ENCODE results near the gene TMEM175. TPM values are rescaled to one million over a fixed set of nuclear protein-coding genes. Genes with fewer than 3 reads are reported as not detected.
"Not testable (repeated sequence)": the region's sequence is repeated elsewhere in the genome, so short reads cannot be mapped to it uniquely, and the experiment has no call there.

TMEM175 gene
- total and polyA plus RNA-seq, 5 donors from 2014 or later = 12.1 to 46.0 (median 14.6) TPM

- H3K27me3 ChIP-seq (ENCODE audit: control insufficient read depth, insufficient read depth, low read length) = no peaks in the 10 kb centered on the region
- H3K27ac ChIP-seq (ENCODE audit: insufficient read depth, low read length, poor library complexity, severe bottlenecking) = no peak overlapping the region
- DNase-seq (no peak), ATAC-seq (ENCODE audit: low read depth in 2 of 2) (no peak)
- peaks cover 13% of the 10 kb centered on the region for H3K4me1 ChIP-seq (ENCODE audit: control insufficient read depth, insufficient read depth, low read length, poor library complexity, severe bottlenecking)
- Mint-ChIP-seq H3K4me3 (no peak overlapping the region), H3K9me3 (peaks cover 0 to 5% (median 0%) of the 10 kb centered on the region in 7 donors), H3K36me3 (peaks cover 11% of the 10 kb centered on the region), H3K4me1 (peaks cover 27 to 38% (median 31%) of the 10 kb centered on the region in 4 donors), H3K27me3 (no peaks in the 10 kb centered on the region), H3K27ac (no peak overlapping the region)
- H3K4me3 ChIP-seq (ENCODE audit: low read depth, low read length) = no peak overlapping the region
- H3K9me3 ChIP-seq (ENCODE audit: control insufficient read depth in 2 of 2, low read length in 2 of 2) = peaks cover under 1 to 2% of the 10 kb centered on the region in 2 experiments
- peaks cover 38% of the 10 kb centered on the region for H3K36me3 ChIP-seq (ENCODE audit: control insufficient read depth, insufficient read depth, low read length)
These were observed 19.0 kb upstream of the TMEM175 start for GRCh38 chr4:913280-913618.

DNA sequence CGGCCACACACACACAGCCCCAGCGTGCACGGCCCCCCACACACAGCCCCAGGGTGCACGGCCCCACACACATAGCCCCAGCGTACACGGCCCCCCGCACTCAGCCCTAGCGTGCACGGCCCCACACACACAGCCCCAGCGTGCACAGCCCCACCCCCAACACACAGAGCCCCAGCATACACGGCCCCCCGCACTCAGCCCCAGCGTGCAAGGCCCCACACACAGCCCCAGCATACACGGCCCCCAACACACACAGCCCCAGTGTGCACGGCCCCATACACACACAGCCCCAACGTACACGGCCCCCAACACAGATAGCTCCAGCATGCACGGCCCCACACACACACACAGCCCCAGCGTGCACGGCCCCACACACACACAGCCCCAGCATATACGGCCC, 17.7 kb upstream of the TMEM175 start:
- DNase-seq = no peak
- peaks cover 26% of the 10 kb centered on the region for H3K36me3 ChIP-seq (ENCODE audit: control insufficient read depth, insufficient read depth, low read length)
- peaks cover 3 to 8% of the 10 kb centered on the region in 2 experiments for H3K9me3 ChIP-seq (ENCODE audit: control insufficient read depth in 2 of 2, low read length in 2 of 2)
- H3K9me3 Mint-ChIP-seq = peaks cover 0 to 7% (median under 1%) of the 10 kb centered on the region in 7 donors
- H3K27ac ChIP-seq (ENCODE audit: insufficient read depth, low read length, poor library complexity, severe bottlenecking) = no peak overlapping the region
- peaks cover 13% of the 10 kb centered on the region for H3K36me3 Mint-ChIP-seq
- no peak overlapping the region for H3K4me3 ChIP-seq (ENCODE audit: low read depth, low read length)
- no peak for ATAC-seq (ENCODE audit: low read depth in 2 of 2)
- H3K4me3 Mint-ChIP-seq = no peak overlapping the region
- peaks cover 33 to 46% (median 36%) of the 10 kb centered on the region in 4 donors for H3K4me1 Mint-ChIP-seq
- H3K27ac Mint-ChIP-seq = peak overlapping the region in 1 of 3 donors; percentile 56
- no peaks in the 10 kb centered on the region for H3K27me3 Mint-ChIP-seq
- no peaks in the 10 kb centered on the region for H3K27me3 ChIP-seq (ENCODE audit: control insufficient read depth, insufficient read depth, low read length)
- H3K4me1 ChIP-seq (ENCODE audit: control insufficient read depth, insufficient read depth, low read length, poor library complexity, severe bottlenecking) = peaks cover 13% of the 10 kb centered on the region

DNA sequence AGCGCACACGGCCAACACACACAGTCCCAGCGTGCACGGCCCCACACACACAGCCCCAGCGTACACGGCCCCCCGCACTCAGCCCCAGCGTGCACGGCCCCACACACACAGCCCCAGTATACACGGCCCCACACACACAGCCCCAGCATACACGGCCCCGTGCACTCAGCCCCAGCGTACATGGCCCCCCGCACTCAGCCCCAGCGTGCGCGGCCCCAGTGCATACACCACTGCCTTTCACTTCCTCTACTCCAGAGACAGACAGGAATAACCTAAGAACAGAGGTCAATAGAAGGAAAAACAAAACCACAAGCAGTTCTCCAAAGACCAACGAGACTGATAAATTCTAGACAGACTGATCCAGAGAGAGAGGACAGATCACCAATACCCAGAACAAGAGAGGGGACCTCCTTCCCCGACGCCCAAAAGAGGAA, 17.2 kb upstream of the TMEM175 start:
- Mint-ChIP-seq H3K36me3 (peaks cover 13% of the 10 kb centered on the region), H3K27ac (peak overlapping the region; percentile 56 to 83 (median 75)), H3K9me3 (peaks cover 0 to 7% (median 1%) of the 10 kb centered on the region in 7 donors), H3K4me3 (peak overlapping the region in 3 of 4 donors; percentile 19 to 74 (median 55)), H3K27me3 (no peaks in the 10 kb centered on the region), H3K4me1 (peaks cover 35 to 50% (median 40%) of the 10 kb centered on the region in 4 donors)
- ATAC-seq (ENCODE audit: low read depth in 2 of 2) (peak in 1 of 2 donors; percentile 34), DNase-seq (no peak)
- H3K27me3 ChIP-seq (ENCODE audit: control insufficient read depth, insufficient read depth, low read length) = no peaks in the 10 kb centered on the region
- peaks cover 3 to 8% of the 10 kb centered on the region in 2 experiments for H3K9me3 ChIP-seq (ENCODE audit: control insufficient read depth in 2 of 2, low read length in 2 of 2)
- H3K36me3 ChIP-seq (ENCODE audit: control insufficient read depth, insufficient read depth, low read length) = peaks cover 24% of the 10 kb centered on the region
- H3K27ac ChIP-seq (ENCODE audit: insufficient read depth, low read length, poor library complexity, severe bottlenecking) = no peak overlapping the region
- H3K4me1 ChIP-seq (ENCODE audit: control insufficient read depth, insufficient read depth, low read length, poor library complexity, severe bottlenecking) = peaks cover 13% of the 10 kb centered on the region
- H3K4me3 ChIP-seq (ENCODE audit: low read depth, low read length) = peak overlapping the region; percentile 46

- peaks cover 21% of the 10 kb centered on the region for H3K36me3 ChIP-seq (ENCODE audit: control insufficient read depth, insufficient read depth, low read length)
- DNase-seq (peak in 1 of 3 donors; percentile 25), ATAC-seq (ENCODE audit: low read depth in 2 of 2) (peak in 1 of 2 donors; percentile 60)
- peak overlapping the region; percentile 46 for H3K4me3 ChIP-seq (ENCODE audit: low read depth, low read length)
- H3K4me3 Mint-ChIP-seq = peak overlapping the region; percentile 19 to 74 (median 41)
- peak overlapping the region; percentile 60 to 83 (median 75) for H3K27ac Mint-ChIP-seq
- no peaks in the 10 kb centered on the region for H3K27me3 ChIP-seq (ENCODE audit: control insufficient read depth, insufficient read depth, low read length)
- peaks cover 3 to 8% of the 10 kb centered on the region in 2 experiments for H3K9me3 ChIP-seq (ENCODE audit: control insufficient read depth in 2 of 2, low read length in 2 of 2)
- H3K36me3 Mint-ChIP-seq = peaks cover 13% of the 10 kb centered on the region
- no peaks in the 10 kb centered on the region for H3K27me3 Mint-ChIP-seq
- peaks cover 38 to 51% (median 40%) of the 10 kb centered on the region in 4 donors for H3K4me1 Mint-ChIP-seq
- no peak overlapping the region for H3K27ac ChIP-seq (ENCODE audit: insufficient read depth, low read length, poor library complexity, severe bottlenecking)
- H3K4me1 ChIP-seq (ENCODE audit: control insufficient read depth, insufficient read depth, low read length, poor library complexity, severe bottlenecking) = peaks cover 13% of the 10 kb centered on the region
- H3K9me3 Mint-ChIP-seq = peaks cover 0 to 7% (median 3%) of the 10 kb centered on the region in 7 donors
These were observed 16.7 kb upstream of the TMEM175 start for GRCh38 chr4:915595-915994.

- Histone ChIP-seq H3K27me3 (ENCODE audit: control insufficient read depth, insufficient read depth, low read length) (no peaks in the 10 kb centered on the region), H3K9me3 (ENCODE audit: control insufficient read depth in 2 of 2, low read length in 2 of 2) (peaks cover 3 to 8% of the 10 kb centered on the region in 2 experiments), H3K4me3 (ENCODE audit: low read depth, low read length) (no peak overlapping the region), H3K27ac (ENCODE audit: insufficient read depth, low read length, poor library complexity, severe bottlenecking) (no peak overlapping the region), H3K4me1 (ENCODE audit: control insufficient read depth, insufficient read depth, low read length, poor library complexity, severe bottlenecking) (peaks cover 24% of the 10 kb centered on the region), H3K36me3 (ENCODE audit: control insufficient read depth, insufficient read depth, low read length) (peaks cover 7% of the 10 kb centered on the region)
- H3K27me3 Mint-ChIP-seq = no peaks in the 10 kb centered on the region
- DNase-seq (no peak), ATAC-seq (ENCODE audit: low read depth in 2 of 2) (no peak)
- H3K27ac Mint-ChIP-seq = no peak overlapping the region
- H3K4me3 Mint-ChIP-seq = peak overlapping the region in 3 of 4 donors; percentile 1 to 38 (median 24)
- peaks cover 23% of the 10 kb centered on the region for H3K36me3 Mint-ChIP-seq
- peaks cover 0 to 7% (median 3%) of the 10 kb centered on the region in 7 donors for H3K9me3 Mint-ChIP-seq
- H3K4me1 Mint-ChIP-seq = peaks cover 47 to 68% (median 54%) of the 10 kb centered on the region in 4 donors
These were observed 14.8 kb upstream of the TMEM175 start for GRCh38 chr4:917466-917865.

- no peaks in the 10 kb centered on the region for H3K27me3 ChIP-seq (ENCODE audit: control insufficient read depth, insufficient read depth, low read length)
- no peak for ATAC-seq (ENCODE audit: low read depth in 2 of 2)
- peaks cover 0 to 7% (median 3%) of the 10 kb centered on the region in 7 donors for H3K9me3 Mint-ChIP-seq
- H3K27ac ChIP-seq (ENCODE audit: insufficient read depth, low read length, poor library complexity, severe bottlenecking) = no peak overlapping the region
- H3K36me3 ChIP-seq (ENCODE audit: control insufficient read depth, insufficient read depth, low read length) = peaks cover 3% of the 10 kb centered on the region
- no peaks in the 10 kb centered on the region for H3K27me3 Mint-ChIP-seq
- no peak overlapping the region for H3K4me3 ChIP-seq (ENCODE audit: low read depth, low read length)
- peaks cover 28% of the 10 kb centered on the region for H3K4me1 ChIP-seq (ENCODE audit: control insufficient read depth, insufficient read depth, low read length, poor library complexity, severe bottlenecking)
- no peak for DNase-seq
- peaks cover 52 to 73% (median 60%) of the 10 kb centered on the region in 4 donors for H3K4me1 Mint-ChIP-seq
- H3K4me3 Mint-ChIP-seq = peak overlapping the region in 1 of 4 donors; percentile 35
- peaks cover 3 to 8% of the 10 kb centered on the region in 2 experiments for H3K9me3 ChIP-seq (ENCODE audit: control insufficient read depth in 2 of 2, low read length in 2 of 2)
- no peak overlapping the region for H3K27ac Mint-ChIP-seq
- H3K36me3 Mint-ChIP-seq = peaks cover 21% of the 10 kb centered on the region
These were observed 14.3 kb upstream of the TMEM175 start for GRCh38 chr4:917992-918391.

DNA sequence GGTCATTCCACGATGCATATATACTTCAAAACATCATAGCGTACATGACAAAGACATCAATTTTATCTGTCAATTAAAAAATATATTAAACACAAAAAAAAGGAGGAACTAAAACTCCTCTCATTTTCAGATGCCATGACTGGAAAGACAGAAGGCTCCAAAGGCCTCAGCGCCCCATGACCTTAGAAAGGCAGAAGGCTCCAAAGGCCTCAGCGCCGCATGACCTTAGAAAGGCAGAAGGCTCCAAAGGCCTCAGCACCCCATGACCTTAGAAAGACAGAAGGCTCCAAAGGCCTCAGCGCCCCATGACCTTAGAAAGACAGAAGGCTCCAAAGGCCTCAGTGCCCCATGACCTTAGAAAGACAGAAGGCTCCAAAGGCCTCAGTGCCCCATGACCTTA, 13.7 kb upstream of the TMEM175 start:
- H3K27me3 ChIP-seq (ENCODE audit: control insufficient read depth, insufficient read depth, low read length); H3K27ac Mint-ChIP-seq; H3K27me3 Mint-ChIP-seq; H3K27ac ChIP-seq (ENCODE audit: insufficient read depth, low read length, poor library complexity, severe bottlenecking); H3K4me3 Mint-ChIP-seq; H3K9me3 Mint-ChIP-seq; H3K36me3 ChIP-seq (ENCODE audit: control insufficient read depth, insufficient read depth, low read length); H3K4me3 ChIP-seq (ENCODE audit: low read depth, low read length); DNase-seq; ATAC-seq (ENCODE audit: low read depth in 2 of 2); H3K9me3 ChIP-seq (ENCODE audit: control insufficient read depth in 2 of 2, low read length in 2 of 2): not testable (repeated sequence)
- Mint-ChIP-seq H3K4me1 (peaks cover 54 to 77% (median 60%) of the 10 kb centered on the region in 4 donors), H3K36me3 (peaks cover 20% of the 10 kb centered on the region)
- H3K4me1 ChIP-seq (ENCODE audit: control insufficient read depth, insufficient read depth, low read length, poor library complexity, severe bottlenecking) = peaks cover 34% of the 10 kb centered on the region

All from CD4-positive, CD25-positive, alpha-beta regulatory T cell (primary cell).